ENCODE measurements around the gene IRAG1.

The IRAG1 gene

DNA sequence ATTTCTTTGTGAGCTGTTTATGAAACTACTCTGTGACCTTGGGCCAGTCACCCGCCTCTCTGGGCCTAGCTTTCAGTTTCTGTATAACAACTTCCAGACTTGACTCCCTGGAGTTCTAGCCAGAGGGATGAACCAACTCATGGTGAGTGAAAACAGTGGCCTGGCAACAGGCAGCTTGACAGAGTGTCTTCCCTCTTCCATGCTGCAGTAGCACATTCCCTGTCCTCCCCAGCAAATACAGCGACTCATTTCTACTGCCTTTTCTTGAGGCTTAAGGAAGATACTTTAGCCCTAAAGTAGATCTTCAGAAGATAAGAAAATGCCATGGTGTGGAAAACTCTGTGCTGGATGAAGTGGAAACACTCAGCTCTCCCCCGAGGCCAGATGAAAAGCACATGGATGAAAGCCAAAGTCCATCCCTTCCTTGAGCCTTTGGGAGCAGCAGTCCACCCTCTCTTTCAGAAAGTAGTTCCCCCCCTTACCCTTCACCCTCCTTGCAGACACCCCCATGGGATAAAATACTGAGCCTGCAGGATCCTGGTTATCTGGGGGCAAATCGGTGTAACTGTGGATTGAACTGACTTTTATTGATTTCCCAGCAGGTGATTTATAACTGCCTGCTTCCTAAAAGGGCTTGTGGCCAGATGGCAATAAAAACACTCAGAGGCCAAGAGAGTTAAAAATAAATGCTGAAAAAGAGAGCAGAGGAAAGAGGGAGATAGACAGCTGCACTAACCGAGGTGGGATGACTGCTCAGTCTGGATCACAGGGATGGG is 24.1 kb downstream of the IRAG1 start:
- no peak for DNase-seq (ENCODE audit: low read depth in 3 of 3)

DNA sequence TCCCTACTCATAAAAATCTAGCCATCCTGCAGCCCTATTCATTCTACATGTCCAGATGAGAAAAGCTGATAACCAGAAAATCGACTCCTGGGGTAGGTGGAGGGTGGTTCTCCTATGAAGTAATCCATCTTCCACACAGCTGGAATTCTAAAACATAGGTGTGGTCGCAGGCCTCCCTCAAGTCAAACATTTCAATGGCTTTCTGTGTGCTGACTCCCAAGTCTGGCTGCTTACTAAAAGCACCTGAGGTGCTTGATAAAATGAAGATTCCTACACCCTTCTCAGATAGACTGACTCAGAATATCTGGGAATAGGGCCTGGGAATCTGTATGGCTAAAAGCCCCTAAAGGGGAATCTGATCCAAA is 26.1 kb downstream of the IRAG1 start:
- DNase-seq (ENCODE audit: low read depth in 3 of 3), result no peak

DNA sequence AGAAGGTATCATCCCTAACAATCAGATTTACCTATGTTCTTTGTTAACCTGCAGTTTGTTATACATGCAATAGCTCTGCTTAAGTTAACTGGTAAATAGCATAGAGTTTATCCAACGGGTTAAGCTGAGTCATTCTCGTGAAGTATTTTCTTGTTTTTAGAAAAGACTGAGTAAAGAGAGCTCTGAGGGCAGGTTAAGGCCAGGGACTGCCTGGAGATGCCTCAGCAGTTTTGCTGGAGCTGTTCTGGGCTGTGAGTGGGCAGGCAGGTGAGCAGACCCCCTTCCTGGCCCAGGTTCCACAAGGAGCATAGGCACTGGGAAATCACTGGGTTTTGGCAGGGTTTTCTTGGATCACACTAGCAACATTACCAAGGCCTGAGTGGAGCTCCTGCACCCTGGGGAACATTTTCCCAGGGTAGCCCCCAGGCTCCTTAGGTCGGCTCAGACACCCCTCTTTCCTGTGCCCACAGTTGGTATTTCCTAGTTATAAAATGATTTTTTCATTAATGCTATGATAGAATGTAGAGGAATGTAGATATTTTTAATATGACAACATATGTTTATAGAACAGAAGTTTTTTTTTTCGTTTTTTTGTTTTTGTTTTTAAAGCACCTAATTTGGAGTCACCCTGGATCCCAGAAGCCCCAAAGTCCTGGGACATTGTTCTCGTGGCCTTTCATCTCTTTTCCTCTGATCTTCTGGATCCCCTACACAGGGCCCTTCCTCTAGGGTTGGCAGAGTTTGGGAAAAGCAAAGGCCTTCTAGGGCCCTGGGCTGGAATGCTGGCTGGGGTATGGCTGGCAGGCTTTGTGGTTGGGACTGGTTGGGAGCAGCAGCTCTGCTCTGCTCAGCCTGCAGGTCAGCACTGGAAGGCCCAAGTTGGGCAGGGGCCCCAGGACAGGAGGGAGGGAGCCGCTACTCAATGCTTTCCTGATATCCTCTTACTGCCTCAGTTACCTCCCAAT is 26.7 kb downstream of the IRAG1 start:
- DNase-seq (ENCODE audit: low read depth in 3 of 3), result no peak

DNA sequence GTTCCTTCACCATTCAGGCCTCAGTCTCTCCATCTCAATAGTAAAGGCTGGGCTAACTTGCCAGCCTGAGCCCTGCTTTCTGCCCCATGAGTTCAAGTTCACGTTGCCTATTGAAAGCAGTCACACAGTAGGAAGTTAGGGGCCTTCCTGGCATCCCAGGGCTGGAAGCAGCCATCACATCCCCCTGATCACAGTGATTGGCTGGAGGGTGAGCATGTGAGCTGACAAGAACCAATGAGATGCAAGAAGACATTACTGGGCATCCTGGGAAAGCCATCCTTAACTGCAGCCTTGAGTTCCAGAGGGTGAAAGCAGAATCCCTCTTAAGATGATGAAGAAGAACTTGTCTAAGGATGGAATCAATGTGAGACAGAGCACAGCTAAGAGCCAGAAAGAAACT is 29.1 kb downstream of the IRAG1 start:
- DNase-seq (ENCODE audit: low read depth in 3 of 3), result no peak

DNA sequence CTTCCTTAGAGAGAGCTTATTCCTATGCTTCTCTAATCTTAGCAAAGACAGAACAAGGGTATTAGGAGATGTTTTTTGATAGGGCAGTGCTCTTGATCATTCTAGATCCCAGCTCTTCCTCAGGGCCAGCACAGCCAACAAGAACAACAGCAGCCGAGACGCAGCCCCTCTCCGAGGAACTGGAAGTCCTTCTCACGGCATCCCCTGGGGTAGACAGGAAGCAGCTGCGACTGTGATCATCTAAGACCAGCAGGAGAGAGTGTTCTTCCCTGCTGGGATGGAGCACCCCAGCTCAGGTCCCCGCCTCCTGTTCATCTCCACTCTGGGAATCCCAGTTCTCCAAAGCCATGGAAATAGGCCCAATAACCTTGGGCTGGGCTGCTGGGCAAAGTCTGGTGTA is 29.6 kb downstream of the IRAG1 start:
- DNase-seq (ENCODE audit: low read depth in 3 of 3), result no peak

DNA sequence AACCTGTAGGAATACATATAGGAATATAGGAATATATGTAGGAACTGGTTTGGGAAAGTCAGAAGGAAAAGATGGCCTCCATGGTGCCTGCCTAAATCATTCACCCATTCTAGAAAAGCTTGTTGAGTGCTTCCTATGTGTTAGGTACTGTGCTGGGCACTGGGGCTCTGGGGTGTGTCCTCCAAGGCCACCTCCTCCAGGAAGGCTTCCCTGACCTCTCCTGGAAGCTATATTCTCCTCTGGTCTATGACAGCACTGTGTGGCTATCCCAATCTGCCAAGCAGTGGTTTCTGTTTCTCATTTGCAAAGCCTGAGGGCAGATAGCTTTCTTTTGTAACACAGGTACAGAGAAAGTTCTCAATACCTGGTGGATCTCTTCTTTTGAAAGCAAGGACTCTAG is 30.2 kb downstream of the IRAG1 start:
- no peak for DNase-seq (ENCODE audit: low read depth in 3 of 3)

DNA sequence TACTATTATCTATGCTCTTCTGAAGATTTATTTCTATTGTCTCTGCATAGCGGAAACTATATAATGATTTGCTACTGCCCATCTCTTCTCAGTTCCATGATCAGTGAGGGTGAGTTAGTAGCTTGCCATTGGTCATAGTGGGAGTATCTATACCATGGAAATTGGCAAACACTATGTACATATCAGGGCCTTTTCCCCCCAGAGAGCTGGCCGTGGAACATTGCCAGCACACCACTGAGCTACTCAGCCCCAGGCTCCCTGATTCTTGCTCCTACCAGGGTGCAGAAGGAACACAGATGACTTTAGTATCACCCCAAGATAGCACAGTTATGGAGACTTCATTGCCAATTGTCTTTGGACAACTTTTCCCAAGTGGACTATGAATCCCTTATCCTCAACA is 33.2 kb downstream of the IRAG1 start:
- DNase-seq (ENCODE audit: low read depth in 3 of 3), result no peak

DNA sequence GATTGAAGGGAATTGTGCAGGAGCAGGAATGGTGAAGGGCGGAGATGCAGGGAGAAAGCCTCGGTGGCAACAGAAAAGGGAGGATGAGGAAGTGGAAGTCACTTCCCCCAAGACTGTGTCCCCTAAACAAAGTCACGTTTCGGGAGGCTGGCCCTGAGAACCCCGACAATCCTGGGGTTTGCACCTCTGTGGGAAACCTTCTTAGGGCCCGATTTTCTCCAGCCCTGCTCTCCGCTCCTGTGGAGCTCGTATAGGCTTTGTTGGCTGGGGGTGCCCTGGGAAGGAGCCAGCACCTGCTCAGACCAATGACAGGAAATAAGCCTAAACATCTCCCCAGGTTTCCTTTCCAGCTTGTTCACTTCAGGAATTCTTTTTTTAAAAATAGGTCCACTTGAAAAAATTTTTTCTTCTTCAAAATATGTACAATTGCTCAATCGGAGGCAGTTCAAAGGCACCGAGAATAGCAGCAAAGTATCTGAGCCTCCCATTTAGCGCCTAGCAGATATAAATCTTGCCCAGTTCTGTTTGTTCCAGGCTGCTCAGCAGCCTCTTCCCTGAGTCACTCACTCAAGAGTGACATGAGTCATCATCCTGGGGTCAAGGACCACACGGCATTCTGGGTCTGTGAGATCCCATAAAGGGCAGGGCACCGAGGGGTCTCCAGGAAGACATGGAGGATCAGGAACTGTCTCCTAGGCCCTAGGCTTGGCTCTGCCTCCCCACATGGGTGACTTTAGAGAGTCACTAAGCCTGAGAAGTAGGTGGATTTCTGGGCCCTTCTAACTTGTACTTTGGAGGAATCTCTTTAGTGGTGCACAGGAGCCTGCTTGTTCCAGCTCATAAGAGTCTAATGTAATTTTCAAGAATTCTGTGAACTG is 34.0 kb downstream of the IRAG1 start:
- no peak for DNase-seq (ENCODE audit: low read depth in 3 of 3)

DNA sequence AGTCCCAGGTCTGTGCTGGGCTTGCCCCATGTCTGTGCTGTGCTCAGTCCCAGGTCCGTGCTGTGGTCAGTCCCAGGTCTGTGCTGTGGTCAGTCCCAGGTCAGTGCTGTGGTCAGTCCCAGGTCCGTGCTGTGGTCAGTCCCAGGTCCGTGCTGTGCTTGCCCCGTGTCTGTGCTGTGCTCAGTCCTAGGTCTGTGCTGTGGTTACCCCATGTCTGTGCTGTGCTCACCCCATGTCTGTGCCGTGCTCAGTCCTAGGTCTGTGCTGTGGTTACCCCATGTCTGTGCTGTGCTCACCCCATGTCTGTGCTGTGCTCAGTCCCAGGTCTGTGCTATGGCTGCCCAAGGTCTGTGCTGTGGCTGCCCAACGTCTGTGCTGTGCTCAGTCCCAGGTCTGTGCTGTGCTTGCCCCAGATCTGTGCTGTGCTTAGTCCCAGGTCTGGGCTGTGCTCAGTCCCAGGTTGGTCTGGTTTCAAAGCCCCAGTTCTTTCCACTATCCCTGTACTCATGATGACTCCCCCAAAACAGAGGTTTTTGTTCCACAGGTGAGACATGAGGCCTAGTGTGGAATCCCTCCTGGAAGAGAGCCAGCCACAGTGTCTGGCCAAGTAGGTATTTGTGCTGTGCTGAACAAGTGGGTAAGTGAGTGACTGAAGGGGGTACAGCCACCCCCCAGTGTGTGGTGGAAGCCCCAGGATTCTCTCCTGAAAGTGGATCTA is 34.8 kb downstream of the IRAG1 start:
- no peak for DNase-seq (ENCODE audit: low read depth in 3 of 3)

DNA sequence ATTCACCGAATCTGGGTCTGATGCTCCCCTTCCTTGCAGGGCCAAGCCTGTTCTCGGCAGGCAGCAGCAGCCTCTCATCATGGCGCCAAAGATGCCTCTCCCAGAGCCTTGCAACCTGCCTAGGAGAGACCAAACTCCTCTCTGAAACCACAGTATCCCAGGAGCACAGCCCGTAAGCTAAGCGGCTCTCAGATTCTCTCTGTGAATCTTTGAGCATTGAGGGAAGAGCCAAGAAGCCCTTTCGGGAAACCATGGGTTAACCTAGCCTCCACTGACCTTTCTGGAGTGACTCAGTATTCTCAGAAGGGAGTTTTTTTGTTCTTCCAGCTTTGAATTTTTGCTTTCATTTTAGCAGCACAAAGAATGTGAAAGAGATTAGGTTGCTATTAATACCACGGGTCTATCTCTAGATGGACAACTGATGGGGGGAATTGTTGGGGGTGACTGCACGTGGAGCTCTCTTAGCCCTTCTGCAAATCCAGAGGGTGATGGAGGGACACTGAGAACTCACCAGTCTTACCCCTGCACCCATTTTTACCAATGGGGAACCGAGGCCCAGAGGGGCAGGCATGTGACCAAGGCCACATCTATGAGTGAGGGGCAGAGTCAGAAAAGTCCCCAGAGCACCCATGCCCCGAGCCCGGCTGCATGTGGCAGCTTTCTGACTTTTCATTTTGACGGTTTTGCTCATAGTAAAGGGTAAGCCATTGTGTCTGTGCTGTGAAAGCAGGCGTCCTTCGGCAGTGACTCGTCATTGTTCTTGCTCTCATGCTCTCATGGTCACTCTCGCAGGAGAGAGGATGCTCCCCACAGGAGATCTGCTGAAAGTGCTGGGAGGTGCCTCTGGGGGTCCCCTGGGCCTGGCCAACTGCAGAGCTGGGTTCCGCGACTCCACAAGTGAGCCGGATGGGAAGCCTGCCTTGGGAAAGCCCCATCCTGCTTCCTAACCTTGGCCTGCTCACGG is 36.0 kb downstream of the IRAG1 start:
- DNase-seq (ENCODE audit: low read depth in 3 of 3), result no peak

DNA sequence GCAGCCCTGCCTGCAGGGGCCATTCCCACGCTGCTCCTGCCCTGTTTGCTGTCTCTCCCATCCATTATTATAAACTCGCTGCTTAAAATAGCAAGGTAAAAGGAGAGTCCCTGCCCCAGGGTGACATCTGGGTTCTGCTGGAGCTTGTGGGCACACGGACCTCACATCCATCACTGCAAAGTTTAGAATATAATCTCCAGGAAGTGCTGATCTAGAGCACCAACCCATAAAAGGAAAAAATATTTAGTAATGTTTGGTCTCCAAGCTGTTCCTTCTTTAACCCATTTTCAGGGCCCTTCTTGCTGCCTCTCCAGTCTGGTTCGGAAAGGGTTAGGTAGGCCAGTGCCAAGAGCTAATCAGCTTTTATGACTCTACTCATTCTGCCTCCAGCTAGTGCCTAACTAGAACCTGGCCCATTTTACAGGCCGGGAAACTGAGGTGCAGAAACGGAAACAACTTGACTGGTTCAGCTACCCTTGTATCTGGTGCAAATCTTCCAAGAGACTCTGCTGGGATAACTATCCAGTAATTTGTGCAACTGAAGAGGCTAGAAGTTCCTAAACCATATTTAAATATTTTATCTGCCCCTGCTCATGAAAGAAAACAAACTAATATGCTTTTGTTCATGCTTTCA is 37.5 kb downstream of the IRAG1 start:
- DNase-seq (ENCODE audit: low read depth in 3 of 3), result no peak

DNA sequence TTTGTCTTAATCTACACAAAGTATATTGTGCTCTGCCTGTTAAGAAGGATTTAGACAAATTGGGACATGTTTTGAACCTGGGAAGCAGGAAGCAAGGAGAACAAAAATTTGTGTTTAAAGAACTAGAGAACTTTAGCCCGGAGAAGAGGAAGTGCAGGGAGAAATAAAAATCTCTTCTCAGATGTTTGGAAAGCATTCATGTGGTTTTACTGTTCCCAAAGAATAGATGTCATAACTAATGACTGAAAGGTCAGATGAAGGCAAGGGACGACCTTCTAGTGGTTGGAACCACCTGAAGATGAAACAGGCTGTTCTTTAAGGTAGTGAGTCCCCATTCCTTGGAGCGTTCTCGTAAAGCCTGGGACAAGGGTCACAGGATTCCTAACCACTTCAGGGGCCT is 38.3 kb downstream of the IRAG1 start:
- no peak for DNase-seq (ENCODE audit: low read depth in 3 of 3)

DNA sequence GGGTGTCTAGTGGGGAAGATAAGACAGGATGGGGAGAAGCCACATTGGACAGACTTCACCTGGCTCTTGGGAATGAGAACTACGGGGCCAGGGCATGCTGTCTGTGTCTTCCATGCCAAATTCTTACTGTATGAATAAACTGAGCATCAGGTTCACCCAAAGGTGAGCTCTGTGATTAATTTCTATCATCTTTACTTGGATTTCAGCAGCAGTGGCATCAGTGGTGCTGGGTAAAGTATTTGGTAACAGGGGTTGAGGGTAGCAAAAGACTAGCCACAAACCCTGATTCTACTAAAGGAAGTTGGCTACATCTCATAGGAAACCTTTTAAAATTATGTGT is 38.8 kb downstream of the IRAG1 start:
- no peak for DNase-seq (ENCODE audit: low read depth in 3 of 3)

DNA sequence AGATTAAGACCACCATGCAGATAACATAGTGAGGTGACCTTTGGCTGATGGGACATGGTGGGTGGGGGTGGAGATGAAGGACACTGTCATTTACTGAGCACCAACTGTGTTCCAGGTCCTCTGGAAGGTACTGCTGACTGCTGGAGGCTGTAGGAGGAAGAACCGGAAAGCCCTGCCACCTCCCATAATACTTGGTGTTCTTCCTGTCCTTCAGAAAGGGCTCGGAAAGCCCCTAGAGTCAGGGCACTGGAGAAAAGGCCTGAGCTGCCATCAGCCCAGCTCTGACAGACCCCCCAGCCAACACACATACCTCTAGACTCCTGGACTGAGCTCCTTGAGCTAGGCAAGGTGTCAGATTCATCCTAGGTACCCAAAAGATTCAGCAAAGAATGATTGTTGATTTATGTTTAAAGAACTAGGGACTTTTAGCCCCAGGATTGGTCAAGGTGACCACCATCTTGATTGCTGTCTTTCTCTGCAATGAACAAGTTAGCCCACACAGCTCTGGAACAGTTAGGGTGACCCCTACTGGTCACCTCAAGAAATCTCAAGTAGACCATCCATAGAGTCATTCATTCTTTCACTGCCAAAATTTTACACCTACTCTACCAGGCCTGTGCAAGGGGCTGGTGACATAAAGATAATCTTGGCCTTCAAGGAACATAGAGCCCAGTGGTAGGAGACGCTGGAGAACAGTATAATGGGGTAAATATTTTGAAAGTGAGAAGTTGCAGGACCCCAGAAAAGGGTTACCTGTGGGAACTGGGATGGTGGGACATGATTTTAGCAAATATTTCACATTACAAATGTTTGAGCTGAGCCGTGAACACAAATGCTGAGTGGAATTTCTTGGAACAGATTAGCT is 39.4 kb downstream of the IRAG1 start:
- peak in 2 of 3 experiments; percentile 7 for DNase-seq (ENCODE audit: low read depth in 3 of 3)

DNA sequence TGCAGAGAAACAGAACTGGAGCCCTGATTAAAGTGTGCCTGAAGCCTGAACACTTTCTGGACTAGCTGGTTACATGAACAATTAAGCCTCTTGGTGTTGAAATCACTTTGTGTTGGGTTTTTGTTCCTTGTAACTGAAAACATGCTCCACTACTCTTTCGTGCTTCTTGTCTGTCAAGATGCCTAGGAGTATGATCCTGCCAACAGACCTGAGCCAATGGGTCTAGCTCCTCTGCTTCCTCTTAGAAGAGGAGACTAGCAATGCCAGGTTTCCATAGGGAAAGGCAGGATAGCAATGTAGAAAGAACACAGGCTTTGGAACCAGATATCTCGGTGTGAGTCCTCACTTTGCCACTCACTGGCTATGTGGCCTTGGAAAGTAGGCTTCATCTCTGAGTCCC is 40.3 kb downstream of the IRAG1 start:
- no peak for DNase-seq (ENCODE audit: low read depth in 3 of 3)

DNA sequence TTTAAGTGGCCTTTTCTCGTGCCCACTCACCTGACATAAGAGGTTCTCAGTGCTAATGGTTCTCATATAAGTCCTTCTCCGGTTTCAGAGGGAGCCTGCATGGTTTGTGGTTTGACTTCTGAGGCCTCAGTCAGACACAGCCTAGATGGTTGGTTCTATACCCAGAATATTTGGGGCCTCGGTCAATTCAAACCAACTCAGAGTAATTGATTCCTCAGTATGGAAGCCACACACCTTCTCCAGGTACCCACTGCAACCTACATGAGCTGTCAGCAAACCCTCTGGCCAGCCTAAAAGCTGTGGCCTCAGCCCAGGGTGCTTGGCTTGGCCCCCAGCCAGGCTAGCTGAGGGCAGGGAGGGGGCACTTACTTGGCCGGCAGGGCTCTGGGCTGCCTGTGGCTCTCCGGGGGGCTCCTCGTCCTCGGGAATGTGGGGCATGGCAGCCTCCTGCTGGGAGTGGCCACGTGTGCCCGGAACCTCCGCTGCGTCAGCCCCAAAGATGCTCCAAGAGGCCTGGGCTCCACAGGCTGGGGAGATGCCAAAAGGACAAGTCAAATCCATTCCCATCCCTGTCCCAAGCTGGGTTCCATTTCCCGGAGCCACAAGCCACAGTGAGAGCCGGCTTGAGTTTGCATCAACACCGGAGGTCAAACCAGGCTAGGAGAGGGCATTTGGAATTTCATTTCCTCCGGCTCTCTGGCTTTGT is 41.7 kb downstream of the IRAG1 start:
- no peak for DNase-seq (ENCODE audit: low read depth in 3 of 3)

DNA sequence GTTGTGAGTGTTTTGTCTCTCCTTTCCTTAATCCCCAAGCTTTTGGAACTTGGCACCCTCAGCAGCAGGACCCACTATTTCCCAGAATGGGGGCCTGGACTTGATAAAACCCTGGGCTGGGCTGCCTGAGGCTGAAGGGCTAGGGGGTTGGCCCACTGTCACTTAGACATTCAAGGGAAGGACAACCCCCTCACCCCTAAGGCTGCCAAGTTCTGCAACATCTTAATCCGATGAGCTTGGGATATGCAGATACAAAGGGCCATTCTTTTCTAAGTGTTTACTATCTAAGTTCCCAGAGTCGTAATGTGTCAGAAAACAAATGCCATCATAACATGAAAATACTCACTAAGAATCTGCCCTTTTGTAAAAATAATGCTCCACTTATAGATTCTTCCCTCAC is 42.9 kb downstream of the IRAG1 start:
- no peak for DNase-seq (ENCODE audit: low read depth in 3 of 3)

DNA sequence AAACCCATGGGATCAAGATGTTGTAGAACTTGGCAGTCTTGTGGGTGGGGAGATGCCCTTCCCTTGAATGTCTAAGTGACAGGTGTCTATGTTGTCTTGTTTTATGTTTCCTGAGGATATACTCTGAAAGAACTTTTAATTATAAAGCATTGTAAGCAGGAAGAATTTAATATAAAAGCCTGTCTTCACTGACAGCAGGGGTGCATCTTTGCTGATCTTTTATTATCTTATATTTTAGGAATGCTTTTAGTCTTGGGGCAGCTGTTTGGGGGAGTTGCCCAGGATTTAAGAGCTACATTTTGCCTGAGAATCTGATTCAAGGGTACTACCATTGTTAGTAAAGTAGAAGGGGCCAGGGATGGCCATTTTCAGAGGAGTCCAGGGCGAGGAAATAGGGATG is 43.4 kb downstream of the IRAG1 start:
- DNase-seq (ENCODE audit: low read depth in 3 of 3), result no peak

Data from stimulated activated CD4-positive, alpha-beta T cell treated with anti-CD3 and anti-CD28 coated beads, TNF-alpha, amount 100 ng/mL, for 24 hours (primary cell).